H1 (cell line): ENCODE results near the gene NRSN2. TPM values are rescaled to one million over a fixed set of nuclear protein-coding genes. Genes with fewer than 3 reads are reported as not detected.

Source experiments
- ATF2 ChIP-seq: IDR thresholded peaks from 2 replicates; pipeline ENCODE4 v1.6.1; 2012; ENCODE audit warnings: low read length, inconsistent platforms
- BACH1 ChIP-seq: IDR thresholded peaks from 2 replicates; pipeline ENCODE4 v1.6.1; 2012; ENCODE audit warnings: low read length, improper control_type of control experiment
- CHD7 ChIP-seq: fragments of 300-600 bp; sonication (generic); IDR thresholded peaks from 2 replicates; pipeline ENCODE4 v1.7.1; 2012; ENCODE audit warnings: low read length, moderate library complexity, mild to moderate bottlenecking, inconsistent platforms; ENCODE audit not compliant: insufficient replicate concordance
- PHF8 ChIP-seq: fragments of 200-600 bp; sonication (generic); conservative IDR thresholded peaks from 2 replicates; pipeline ENCODE4 v1.7.1; 2012; ENCODE audit warnings: low read depth, mild to moderate bottlenecking, inconsistent platforms, low read length, moderate library complexity
- RBBP5 ChIP-seq: IDR thresholded peaks from 2 replicates; pipeline ENCODE4 v1.7.1; 2012; ENCODE audit warnings: low read depth, mild to moderate bottlenecking, inconsistent platforms, low read length, moderate library complexity, borderline replicate concordance
- SIRT6 ChIP-seq: IDR thresholded peaks from one replicate; pipeline ENCODE4 v1.7.1; 2012; ENCODE audit warnings: low read length, inconsistent platforms
- SIX5 ChIP-seq: IDR thresholded peaks from 2 replicates; pipeline ENCODE4 v1.6.1; 2011; ENCODE audit warnings: mild to moderate bottlenecking, low read depth, low read length
- USF2 ChIP-seq: IDR thresholded peaks from 2 replicates; pipeline ENCODE4 v1.6.1; 2011; ENCODE audit warnings: low read length, improper control_type of control experiment
- polyA plus RNA-seq, 7 experiments: library from polyadenylated mRNA; depleted of rRNA in 3 of 7; stranded (reverse) in 5 of 7; unstranded in 2 of 7; fragments of >200 nt in 5 of 7; fragments of 200-250 nt in 2 of 7; gene quantifications; 1 replicate in 5 of 7; 2 replicates in 1 of 7; 4 replicates in 1 of 7; pipeline versions ENCODE4 v1.2.1 to v1.2.3, GENCODE V29; 2011 to 2013; ENCODE audit warnings: missing spikeins in 2 of 7, mixed read lengths in 2 of 7
- total RNA-seq: library from RNA; stranded (reverse); fragmentation: NEBNext Ultra II Directional; extraction: Animal tissue kit (Norgen Biotek cat#: 25700); gene quantifications from 2 replicates; pipeline ENCODE4 v1.2.1, GENCODE V29; 2021

The NRSN2 gene
- total and polyA plus RNA-seq, 2 of the 8 experiments (the other 6 are each of a cell fraction or from before 2014, with no cell fraction given), result 19.4 to 33.3 TPM

GRCh38 chr20:341682-342081 is 5.2 kb upstream of the NRSN2 start (continued):
- TF ChIP-seq CHD7 (no peak), USF2 (no peak), PHF8 (no peak), SIX5 (no peak), ATF2 (no peak), SIRT6 (no peak), RBBP5 (no peak), BACH1 (no peak)
